C4-2B (cell line): ENCODE measurements around the gene TRPM5.

ENCODE experiments used
- CTCF ChIP-seq: fragments of 450-650 bp; conservative IDR thresholded peaks from 2 replicates; pipeline ENCODE4 v1.5.1; 2017; ENCODE audit warnings: mild to moderate bottlenecking
- ZFX ChIP-seq: fragments of 450-650 bp; IDR thresholded peaks from 2 replicates; pipeline ENCODE4 v1.6.1; 2017

DNA sequence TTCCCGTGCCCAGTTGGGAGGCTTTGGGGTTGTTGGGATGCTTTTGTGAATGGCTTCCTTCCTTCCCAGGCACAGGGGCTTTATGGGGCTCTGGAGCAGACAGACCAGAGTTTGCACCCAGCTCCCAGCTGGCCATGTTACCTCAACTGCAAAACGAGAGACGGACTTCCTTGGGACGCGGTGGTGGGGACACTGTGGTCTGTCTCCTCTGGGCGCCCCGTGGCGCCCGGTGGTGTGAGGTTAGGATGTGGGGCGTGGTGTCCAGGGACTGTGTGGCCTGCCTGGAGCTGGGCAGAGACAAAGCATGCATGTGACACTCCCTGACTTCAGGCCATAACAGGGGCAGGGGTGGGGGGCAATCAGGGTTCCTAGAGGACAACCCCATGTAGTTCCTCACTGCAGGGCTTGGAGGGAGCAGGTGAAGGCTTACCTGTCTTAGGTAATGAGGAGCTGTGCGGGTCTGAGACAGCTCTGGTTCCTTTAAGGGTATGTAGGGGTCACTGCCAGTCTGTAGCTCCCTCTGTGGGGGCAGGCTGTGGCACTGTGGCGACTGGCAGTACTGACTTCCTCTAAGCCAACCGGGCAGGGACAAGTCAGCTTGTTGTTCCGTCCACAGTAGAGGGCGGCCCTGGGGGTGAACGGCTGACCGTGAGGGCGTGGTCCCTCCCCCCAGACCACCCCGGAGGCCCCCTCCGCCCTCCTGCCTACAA, 14.9 kb upstream of the TRPM5 start:
- no peak for TF ChIP-seq CTCF
- no peak for TF ChIP-seq ZFX
